NCI-H2171 treated with DMSO at 0.1 percent for 48 hours (cell line): Measurements from ENCODE around the gene SLC25A33.
"Not testable (repeated sequence)": the region's sequence is repeated elsewhere in the genome, so short reads cannot be mapped to it uniquely, and the experiment has no call there.

Source experiments
- DNase-seq: peaks from one replicate; lab custom pipeline; 2025; lab: John Stamatoyannopoulos, UW

Gene SLC25A33

GRCh38 chr1:9539829-9540550 lies 725 bp downstream of the SLC25A33 start:
- DNase-seq, result peak; percentile 41

- no peak for DNase-seq
Measured at GRCh38 chr1:9542430-9542829, 3.2 kb downstream of the SLC25A33 start.

- no peak for DNase-seq
Measured at GRCh38 chr1:9544926-9545325, 5.7 kb downstream of the SLC25A33 start.

GRCh38 chr1:9549955-9550546 lies 10.8 kb downstream of the SLC25A33 start:
- DNase-seq, result no peak

GRCh38 chr1:9551984-9552383 lies 12.7 kb downstream of the SLC25A33 start:
- no peak for DNase-seq

- DNase-seq, result no peak
Measured at GRCh38 chr1:9553736-9554144, 14.5 kb downstream of the SLC25A33 start.

- no peak for DNase-seq
Measured at GRCh38 chr1:9555942-9556341, 16.7 kb downstream of the SLC25A33 start.

- DNase-seq, result no peak
Measured at GRCh38 chr1:9557624-9558023, 18.4 kb downstream of the SLC25A33 start.

- DNase-seq, result peak; percentile 36
Measured at GRCh38 chr1:9558271-9558945, 19.1 kb downstream of the SLC25A33 start.

GRCh38 chr1:9558946-9559545 lies 19.8 kb downstream of the SLC25A33 start:
- no peak for DNase-seq

- DNase-seq, result no peak
Measured at GRCh38 chr1:9559673-9560072, 20.4 kb downstream of the SLC25A33 start.

- DNase-seq, result not testable (repeated sequence)
Measured at GRCh38 chr1:9560090-9560489, 20.8 kb downstream of the SLC25A33 start.

- DNase-seq, result peak; percentile 86
Measured at GRCh38 chr1:9561429-9561828, 22.2 kb downstream of the SLC25A33 start.

- DNase-seq, result no peak
Measured at GRCh38 chr1:9569267-9569666, 30.0 kb downstream of the SLC25A33 start.

- not testable (repeated sequence) for DNase-seq
Measured at GRCh38 chr1:9570886-9571529, 31.7 kb downstream of the SLC25A33 start.

- peak; percentile 43 for DNase-seq
Measured at GRCh38 chr1:9573723-9574122, 34.5 kb downstream of the SLC25A33 start.

- DNase-seq, result no peak
Measured at GRCh38 chr1:9575486-9575885, 36.2 kb downstream of the SLC25A33 start.

GRCh38 chr1:9576903-9577302 lies 37.6 kb downstream of the SLC25A33 start:
- DNase-seq, result no peak

GRCh38 chr1:9577423-9577822 lies 38.2 kb downstream of the SLC25A33 start:
- DNase-seq, result no peak

GRCh38 chr1:9580942-9581341 lies 41.7 kb downstream of the SLC25A33 start:
- DNase-seq, result no peak

GRCh38 chr1:9586147-9586766 lies 47.0 kb downstream of the SLC25A33 start:
- no peak for DNase-seq
